ENCODE data around the gene RUFY1. TPM values are rescaled to one million over a fixed set of nuclear protein-coding genes. Genes with fewer than 3 reads are reported as not detected.
"Not testable (repeated sequence)": the region's sequence is repeated elsewhere in the genome, so short reads cannot be mapped to it uniquely, and the experiment has no call there.

Gene RUFY1
- total RNA-seq, 6 experiments from 2014 or later: 34.3 to 37.2 (median 36.0) TPM

DNA sequence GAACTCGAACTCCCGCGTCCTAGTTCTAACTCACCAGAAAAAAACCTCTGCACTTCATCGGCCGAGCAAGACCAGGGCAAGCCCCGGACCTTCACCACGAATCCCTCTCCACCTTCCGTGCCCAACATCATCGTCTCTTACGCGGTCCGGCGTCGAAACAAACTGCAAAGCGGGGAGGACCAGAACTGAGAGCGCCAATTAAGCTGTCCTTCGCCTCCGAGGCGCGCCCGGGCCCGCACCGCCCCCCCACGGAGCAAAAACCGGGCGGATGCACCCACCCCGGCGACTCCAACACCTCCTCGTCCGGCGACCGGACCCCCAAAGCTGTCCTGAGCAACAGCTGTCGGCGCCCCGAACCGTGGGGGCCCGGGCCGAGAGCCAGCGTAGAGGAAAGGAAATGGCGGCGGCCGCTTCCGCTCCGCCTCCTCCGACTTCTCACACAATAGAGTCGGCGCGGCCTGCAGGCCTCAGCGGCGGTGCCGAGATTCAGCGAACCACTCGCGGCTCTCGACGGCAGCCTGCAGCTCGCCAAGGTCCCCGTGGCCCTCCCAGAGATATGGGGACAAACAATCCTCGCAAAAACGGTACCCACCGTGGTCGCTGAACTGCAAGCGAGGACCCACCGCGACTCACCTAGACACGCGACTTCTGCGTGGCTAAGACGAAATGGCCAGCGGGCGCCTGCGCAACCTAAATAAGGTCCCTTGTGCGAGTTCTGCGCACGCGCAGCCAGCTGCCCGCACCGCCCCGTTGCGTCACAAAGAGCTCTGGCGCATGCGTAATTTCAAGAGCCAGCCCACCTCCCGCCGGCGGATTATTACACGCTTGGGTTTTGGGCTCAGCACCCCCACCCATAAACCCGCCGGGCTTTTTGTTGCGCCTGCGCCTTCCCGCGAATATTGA, 72.9 kb downstream of the RUFY1 start, which contains the start of gene HNRNPH1:
Gene HNRNPH1 (minus strand): TSS at position 669 of the 903 bp plus-strand sequence. CDS start 538 bp downstream, at position 131.
- peaks cover 11% of the 10 kb centered on the region for H3K27me3 Mint-ChIP-seq (ENCODE audit: insufficient read depth)
- H3K9me3 Mint-ChIP-seq: peaks cover 3% of the 10 kb centered on the region; the same call in 1 of the 2 replicates
- H3K4me3 Mint-ChIP-seq: peak within 1 kb of the TSS; percentile 98
- H3K36me3 Mint-ChIP-seq (ENCODE audit: low read depth): peaks cover 45% of the 10 kb centered on the region
- peaks cover 55% of the 10 kb centered on the region for H3K4me1 Mint-ChIP-seq (ENCODE audit: low read depth)
- H3K27ac Mint-ChIP-seq: peak within 1 kb of the TSS; percentile 99
- TF ChIP-seq, protein P1, sequence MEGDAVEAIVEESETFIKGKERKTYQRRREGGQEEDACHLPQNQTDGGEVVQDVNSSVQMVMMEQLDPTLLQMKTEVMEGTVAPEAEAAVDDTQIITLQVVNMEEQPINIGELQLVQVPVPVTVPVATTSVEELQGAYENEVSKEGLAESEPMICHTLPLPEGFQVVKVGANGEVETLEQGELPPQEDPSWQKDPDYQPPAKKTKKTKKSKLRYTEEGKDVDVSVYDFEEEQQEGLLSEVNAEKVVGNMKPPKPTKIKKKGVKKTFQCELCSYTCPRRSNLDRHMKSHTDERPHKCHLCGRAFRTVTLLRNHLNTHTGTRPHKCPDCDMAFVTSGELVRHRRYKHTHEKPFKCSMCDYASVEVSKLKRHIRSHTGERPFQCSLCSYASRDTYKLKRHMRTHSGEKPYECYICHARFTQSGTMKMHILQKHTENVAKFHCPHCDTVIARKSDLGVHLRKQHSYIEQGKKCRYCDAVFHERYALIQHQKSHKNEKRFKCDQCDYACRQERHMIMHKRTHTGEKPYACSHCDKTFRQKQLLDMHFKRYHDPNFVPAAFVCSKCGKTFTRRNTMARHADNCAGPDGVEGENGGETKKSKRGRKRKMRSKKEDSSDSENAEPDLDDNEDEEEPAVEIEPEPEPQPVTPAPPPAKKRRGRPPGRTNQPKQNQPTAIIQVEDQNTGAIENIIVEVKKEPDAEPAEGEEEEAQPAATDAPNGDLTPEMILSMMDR (IDR thresholded peaks at IDR 0.05): peak; percentile 20; the same call in 1 of the 2 replicates
- DNase-seq: peak; percentile 99

DNA sequence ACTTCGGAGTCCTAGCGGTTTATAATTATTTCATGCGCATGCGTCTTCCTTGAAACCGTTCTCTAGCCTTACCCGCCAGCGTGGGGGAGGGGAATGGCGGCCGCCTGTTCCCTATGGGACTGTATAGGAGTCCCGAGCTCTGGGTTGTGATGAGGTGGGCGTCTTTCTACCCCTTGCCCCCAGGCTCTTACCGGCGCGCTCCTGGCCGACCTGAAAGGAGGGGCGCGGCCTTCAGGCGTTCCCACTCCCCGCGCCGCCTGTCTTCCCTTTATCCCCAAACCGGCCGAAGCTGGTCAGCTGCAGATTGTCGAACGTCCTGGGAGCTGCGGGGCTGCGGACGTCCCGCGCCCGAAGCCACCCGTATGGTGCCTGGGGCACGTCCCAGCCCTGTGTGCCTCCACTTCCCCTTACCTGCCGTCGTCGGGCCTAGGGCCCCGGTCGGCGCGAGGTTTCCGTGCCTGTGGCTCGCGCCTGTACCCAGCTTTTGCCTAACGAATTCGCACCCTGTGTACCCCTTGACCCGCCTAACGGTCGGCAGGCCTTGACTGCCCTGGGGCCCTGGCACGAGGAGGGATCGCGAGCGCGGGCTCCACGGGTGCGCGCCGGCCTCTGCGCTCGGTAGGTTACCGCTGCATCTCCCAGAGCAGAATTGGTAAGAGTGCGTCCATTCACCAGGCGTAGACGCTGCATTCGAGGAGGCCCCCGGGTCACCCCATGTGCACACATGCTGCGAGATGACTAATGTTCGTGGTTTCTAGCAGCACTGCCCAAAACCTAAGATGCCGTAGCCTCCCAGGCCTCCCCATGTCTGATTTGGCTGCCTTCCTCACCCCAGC, 73.8 kb downstream of the RUFY1 start:
- peaks cover 50% of the 10 kb centered on the region for H3K4me1 Mint-ChIP-seq (ENCODE audit: low read depth)
- H3K27me3 Mint-ChIP-seq (ENCODE audit: insufficient read depth): peaks cover 11% of the 10 kb centered on the region
- DNase-seq: peak; percentile 85
- H3K27ac Mint-ChIP-seq: peak overlapping the region; percentile 99
- H3K36me3 Mint-ChIP-seq (ENCODE audit: low read depth): peaks cover 42% of the 10 kb centered on the region
- peaks cover 3% of the 10 kb centered on the region; the same call in 1 of the 2 replicates for H3K9me3 Mint-ChIP-seq
- TF ChIP-seq, protein P1 (IDR thresholded peaks at IDR 0.05): no peak
- peak overlapping the region; percentile 98 for H3K4me3 Mint-ChIP-seq

DNA sequence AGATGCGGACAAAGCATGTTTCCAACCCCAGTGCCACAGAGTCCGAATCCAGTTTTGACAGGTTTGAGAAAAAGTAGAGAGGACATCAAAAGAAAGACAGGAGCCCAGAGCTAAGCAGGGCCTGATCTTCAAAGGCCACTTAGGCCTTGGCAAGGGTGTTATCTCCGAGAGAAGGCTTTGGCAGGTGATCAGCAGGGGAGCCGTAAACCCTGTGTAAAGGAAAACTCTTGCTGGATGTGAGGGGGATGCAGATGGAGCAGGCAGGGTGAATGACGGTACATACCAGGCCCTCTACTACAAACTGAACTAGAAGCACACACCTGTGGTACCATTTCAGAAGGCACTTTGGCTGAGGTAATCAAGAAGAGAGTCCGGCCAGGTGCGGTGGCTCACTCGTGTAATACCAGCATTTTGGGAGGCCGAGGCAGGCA, 74.5 kb downstream of the RUFY1 start:
- peaks cover 43% of the 10 kb centered on the region for H3K4me1 Mint-ChIP-seq (ENCODE audit: low read depth)
- H3K4me3 Mint-ChIP-seq: peak overlapping the region; percentile 98
- no peak for DNase-seq
- H3K27me3 Mint-ChIP-seq (ENCODE audit: insufficient read depth): peaks cover 11% of the 10 kb centered on the region
- peaks cover 37% of the 10 kb centered on the region for H3K36me3 Mint-ChIP-seq (ENCODE audit: low read depth)
- H3K9me3 Mint-ChIP-seq: peaks cover 3% of the 10 kb centered on the region; the same call in 1 of the 2 replicates
- TF ChIP-seq, protein P1 (IDR thresholded peaks at IDR 0.05): no peak
- peak overlapping the region; percentile 99 for H3K27ac Mint-ChIP-seq

DNA sequence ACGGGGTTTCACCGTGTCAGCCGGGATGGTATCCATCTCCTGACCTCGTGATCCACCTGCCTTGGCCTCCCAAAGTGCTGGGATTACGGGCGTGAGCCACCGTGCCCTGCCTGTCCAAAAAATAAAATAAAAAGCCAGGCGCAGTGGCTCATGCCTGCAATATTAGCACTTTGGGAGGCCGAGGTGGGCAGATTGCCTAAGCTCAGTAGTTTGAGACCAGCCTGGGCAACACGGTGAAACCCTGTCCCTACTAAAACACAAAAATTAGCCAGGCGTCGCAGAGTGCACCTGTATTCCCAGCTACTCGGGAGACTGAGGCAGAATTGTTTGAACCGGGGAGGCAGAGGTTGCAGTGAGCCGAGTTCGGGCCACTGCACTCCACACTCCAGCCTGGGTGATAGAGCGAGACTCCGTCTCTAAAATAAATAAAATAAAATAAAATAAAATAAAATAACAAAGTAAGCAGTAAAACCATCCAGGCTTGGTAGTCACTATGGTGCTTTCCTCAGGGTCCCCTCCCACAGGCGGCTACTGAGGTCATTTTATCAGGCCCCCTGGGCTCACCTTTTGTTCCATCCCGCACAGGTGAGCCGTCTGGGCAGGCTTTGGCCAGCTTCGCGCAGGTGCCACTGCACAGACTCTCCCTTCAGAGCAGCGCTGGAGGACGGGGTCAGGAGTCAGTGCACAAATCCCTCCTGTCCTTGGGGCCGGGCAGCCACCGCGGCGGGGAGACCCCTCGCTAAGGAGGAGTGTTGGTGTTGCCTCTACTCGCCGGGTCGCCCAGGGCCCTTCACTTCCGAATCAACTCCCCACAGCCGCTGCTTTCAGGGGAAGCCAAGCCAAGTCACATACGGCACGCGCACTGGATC, 83.4 kb downstream of the RUFY1 start:
- H3K4me3 Mint-ChIP-seq: peak overlapping the region; percentile 49
- H3K27me3 Mint-ChIP-seq (ENCODE audit: insufficient read depth); H3K9me3 Mint-ChIP-seq; H3K36me3 Mint-ChIP-seq (ENCODE audit: low read depth); DNase-seq; H3K27ac Mint-ChIP-seq; H3K4me1 Mint-ChIP-seq (ENCODE audit: low read depth): not testable (repeated sequence)

DNA sequence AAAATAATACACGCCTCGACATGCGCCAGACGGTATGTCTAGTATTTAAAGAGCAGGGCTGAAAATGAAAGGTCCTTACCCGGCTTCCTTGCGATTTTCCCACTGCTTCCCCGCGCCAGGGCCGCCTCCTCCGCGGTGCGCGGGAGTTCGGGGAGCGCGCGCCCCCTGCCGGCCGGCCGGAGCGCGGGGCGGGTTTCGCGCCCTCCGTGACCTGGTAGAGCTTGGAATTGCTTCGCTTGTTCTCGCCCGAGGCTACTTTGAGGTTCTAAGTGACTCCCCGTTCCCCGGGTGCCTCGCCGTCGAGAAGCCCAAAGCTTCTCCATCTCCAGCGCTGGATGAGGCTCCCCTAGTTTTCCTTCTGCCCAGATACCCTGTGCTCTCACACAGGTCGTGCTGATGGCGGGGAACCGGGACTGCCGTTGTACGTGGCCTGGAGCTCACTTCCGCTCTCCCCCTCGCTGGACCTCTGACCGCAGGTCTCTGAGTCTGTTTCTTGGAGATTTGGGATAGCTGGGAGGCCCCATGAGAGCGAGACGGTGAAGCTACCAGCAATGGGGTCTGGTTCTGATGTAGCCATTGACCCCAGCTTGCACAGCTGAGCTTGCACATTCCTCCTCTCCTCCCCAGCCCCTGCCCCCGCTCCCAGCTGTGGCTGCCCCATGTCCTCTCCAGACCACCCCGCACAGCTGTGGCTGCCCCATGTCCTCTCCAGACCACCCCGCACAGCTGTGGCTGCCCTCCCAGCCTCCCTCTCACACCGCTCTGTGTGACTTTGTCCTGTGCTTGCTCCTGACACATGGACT, 84.2 kb downstream of the RUFY1 start:
- DNase-seq; H3K27me3 Mint-ChIP-seq (ENCODE audit: insufficient read depth); H3K27ac Mint-ChIP-seq; H3K9me3 Mint-ChIP-seq; H3K4me3 Mint-ChIP-seq; H3K4me1 Mint-ChIP-seq (ENCODE audit: low read depth); H3K36me3 Mint-ChIP-seq (ENCODE audit: low read depth): not testable (repeated sequence)
- TF ChIP-seq, protein P1 (IDR thresholded peaks at IDR 0.05): peak; percentile 28

DNA sequence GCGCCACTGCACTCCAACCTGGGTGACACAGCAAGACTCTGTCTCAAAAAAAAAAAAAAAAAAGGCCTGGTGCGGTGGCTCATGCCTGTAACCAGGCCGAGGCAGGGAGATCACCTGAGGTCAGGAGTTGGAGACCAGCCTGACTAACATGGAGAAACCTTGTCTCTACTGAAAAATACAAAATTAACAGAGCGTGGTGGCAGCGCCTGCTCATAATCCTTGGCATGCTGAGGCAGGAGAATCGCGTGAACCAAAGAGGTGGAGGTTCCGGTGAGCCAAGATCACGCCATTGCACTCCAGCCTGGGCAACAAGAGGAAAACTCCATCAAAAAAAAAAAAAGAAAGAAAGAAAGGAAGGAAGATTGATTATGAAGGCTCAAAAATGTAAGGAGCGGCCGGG, 88.9 kb downstream of the RUFY1 start:
- not testable (repeated sequence) for H3K4me1 Mint-ChIP-seq (ENCODE audit: low read depth); DNase-seq; H3K9me3 Mint-ChIP-seq; H3K27ac Mint-ChIP-seq; H3K27me3 Mint-ChIP-seq (ENCODE audit: insufficient read depth); H3K36me3 Mint-ChIP-seq (ENCODE audit: low read depth); H3K4me3 Mint-ChIP-seq

DNA sequence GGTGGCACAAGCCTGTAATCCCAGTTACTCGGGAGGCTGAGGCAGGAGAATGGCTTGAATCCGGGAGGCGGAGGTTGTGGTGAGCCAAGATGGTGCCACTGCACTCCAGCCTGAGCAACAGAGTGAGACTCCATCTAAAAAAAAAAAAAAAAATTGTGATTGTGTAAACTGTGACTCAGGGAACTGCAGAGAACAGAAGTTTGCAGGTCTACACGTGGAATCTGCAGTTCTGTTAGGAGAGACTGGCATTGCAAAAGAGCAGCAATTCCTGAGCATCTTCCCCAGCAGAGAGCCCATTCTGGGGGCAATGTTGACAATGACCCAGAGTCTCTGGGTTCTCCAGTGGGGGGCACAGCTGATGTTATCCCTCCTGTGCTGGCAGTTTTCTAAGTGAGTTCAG, 91.4 kb downstream of the RUFY1 start:
- DNase-seq; H3K4me1 Mint-ChIP-seq (ENCODE audit: low read depth); H3K9me3 Mint-ChIP-seq; H3K36me3 Mint-ChIP-seq (ENCODE audit: low read depth); H3K27ac Mint-ChIP-seq; H3K4me3 Mint-ChIP-seq: not testable (repeated sequence)
- H3K27me3 Mint-ChIP-seq (ENCODE audit: insufficient read depth): peaks cover 23% of the 10 kb centered on the region

DNA sequence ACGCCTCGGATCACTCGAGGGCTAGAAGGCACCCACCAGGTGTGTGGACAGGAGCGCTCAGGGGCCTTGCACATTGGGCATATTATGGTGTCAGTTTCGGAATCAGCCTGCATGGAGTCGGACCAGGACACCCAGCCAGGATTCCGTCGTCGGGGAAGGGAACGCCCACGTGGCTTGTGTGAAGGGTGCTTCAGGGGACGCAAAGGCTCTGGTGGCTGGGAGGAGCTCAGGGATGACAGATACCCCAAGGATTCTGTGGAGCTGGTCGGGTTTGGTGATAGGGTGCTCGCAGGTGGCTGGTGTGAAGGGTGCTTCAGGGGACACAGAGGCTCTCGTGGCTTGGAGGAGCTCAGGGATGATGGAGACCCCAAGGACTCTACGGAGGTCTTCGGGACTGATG, 92.3 kb downstream of the RUFY1 start:
- not testable (repeated sequence) for H3K27ac Mint-ChIP-seq; H3K4me1 Mint-ChIP-seq (ENCODE audit: low read depth); H3K4me3 Mint-ChIP-seq

More for the DNA sequence above, 92.3 kb downstream of the RUFY1 start:
- peaks cover 25% of the 10 kb centered on the region for H3K27me3 Mint-ChIP-seq (ENCODE audit: insufficient read depth)
- not testable (repeated sequence) for DNase-seq; H3K36me3 Mint-ChIP-seq (ENCODE audit: low read depth); H3K9me3 Mint-ChIP-seq
